WTC11 (cell line): ENCODE data around the gene PRUNE2. TPM values are rescaled to one million over a fixed set of nuclear protein-coding genes. Genes with fewer than 3 reads are reported as not detected.
A peak's percentile ranks its signal among the peaks of the same experiment; 100 is the strongest.

ENCODE experiments used
- ATAC-seq: fragments of 200-7000 bp; cut with Tn5 transposase; 2 replicates; pipeline ENCODE4 v1.10.0; 2021; ENCODE audit warnings: mild to moderate bottlenecking, moderate library complexity
- CTCF ChIA-PET: fragments of 300-600 bp; sonication (Branson Sonifier 250); formaldehyde crosslinking; loops from one replicate; lab custom pipeline; 2021; ENCODE audit warnings: antibody characterized with exemption; lab: Charles Lee
- POLR2A ChIA-PET: fragments of 350-600 bp; sonication (Branson Sonifier 250); formaldehyde crosslinking; loops from one replicate; lab custom pipeline; 2021; ENCODE audit warnings: antibody characterized with exemption; lab: Charles Lee
- DNase-seq: peaks from one replicate; pipeline ENCODE4 v3.0.0; 2021; ENCODE audit warnings: low spot score
- H3K27ac Mint-ChIP-seq: 2 replicates; pipeline ENCODE4 v1.8.0; 2021; ENCODE audit warnings: mixed read lengths
- H3K27me3 Mint-ChIP-seq: 2 replicates; pipeline ENCODE4 v1.8.0; 2021; ENCODE audit warnings: low read depth, mild to moderate bottlenecking, moderate library complexity, mixed read lengths
- H3K36me3 Mint-ChIP-seq: 2 replicates; pipeline ENCODE4 v1.8.0; 2021; ENCODE audit warnings: mixed read lengths
- H3K4me1 Mint-ChIP-seq: 2 replicates; pipeline ENCODE4 v1.8.0; 2022; ENCODE audit warnings: mixed read lengths
- H3K4me3 Mint-ChIP-seq: 2 replicates; pipeline ENCODE4 v1.8.0; 2021; ENCODE audit warnings: mild to moderate bottlenecking, moderate library complexity, mixed read lengths
- H3K9me3 Mint-ChIP-seq: 2 replicates; pipeline ENCODE4 v1.8.0; 2021; ENCODE audit warnings: mixed read lengths
- CBFB ChIP-seq: sonication (generic); formaldehyde crosslinking; IDR thresholded peaks from 2 replicates; pipeline ENCODE4 v1.8.1; 2022; ENCODE audit warnings: mild to moderate bottlenecking, low read depth, missing genetic modification reagents
- CTCF ChIP-seq: fragments of 200-600 bp; IDR thresholded peaks from 2 replicates; pipeline ENCODE4 v1.8.0; 2022; ENCODE audit warnings: antibody characterized with exemption
- GABPB1 ChIP-seq: sonication (generic); formaldehyde crosslinking; IDR thresholded peaks from 2 replicates; pipeline ENCODE4 v1.8.1; 2023; ENCODE audit warnings: mild to moderate bottlenecking, missing genetic modification reagents
- MAX ChIP-seq: sonication (generic); formaldehyde crosslinking; IDR thresholded peaks from 2 replicates; pipeline ENCODE4 v1.8.0; 2022; ENCODE audit warnings: mild to moderate bottlenecking, missing genetic modification reagents
- MYBL2 ChIP-seq: sonication (generic); formaldehyde crosslinking; IDR thresholded peaks from 2 replicates; pipeline ENCODE4 v1.8.1; 2023; ENCODE audit warnings: mild to moderate bottlenecking, moderate library complexity, missing genetic modification reagents
- NFATC4 ChIP-seq: fragments of 250-450 bp; sonication (Bioruptor Pico); IDR thresholded peaks from 2 replicates; pipeline ENCODE4 v1.9.0; 2021; ENCODE audit warnings: mild to moderate bottlenecking
- NFE2L1 ChIP-seq: sonication (generic); formaldehyde crosslinking; IDR thresholded peaks from 2 replicates; pipeline ENCODE4 v1.8.1; 2023; ENCODE audit warnings: missing genetic modification reagents
- NR3C1 ChIP-seq: sonication (generic); formaldehyde crosslinking; conservative IDR thresholded peaks from 2 replicates; pipeline ENCODE4 v1.8.1; 2023; ENCODE audit warnings: low read depth, mild to moderate bottlenecking, missing genetic modification reagents
- PRDM15 ChIP-seq: sonication (generic); formaldehyde crosslinking; IDR thresholded peaks from 2 replicates; pipeline ENCODE4 v1.8.0; 2022; ENCODE audit warnings: missing genetic modification reagents
- USF1 ChIP-seq: sonication (generic); formaldehyde crosslinking; IDR thresholded peaks from 2 replicates; pipeline ENCODE4 v1.8.0; 2022; ENCODE audit warnings: mild to moderate bottlenecking, missing genetic modification reagents
- ZBTB43 ChIP-seq: sonication (generic); formaldehyde crosslinking; IDR thresholded peaks from 2 replicates; pipeline ENCODE4 v1.8.1; 2023; ENCODE audit warnings: mild to moderate bottlenecking, missing genetic modification reagents
- ZNF281 ChIP-seq: sonication (generic); formaldehyde crosslinking; IDR thresholded peaks from 2 replicates; pipeline ENCODE4 v1.8.0; 2023; ENCODE audit warnings: mild to moderate bottlenecking, missing genetic modification reagents
- ZNF423 ChIP-seq: fragments of 250-450 bp; sonication (Bioruptor Pico); IDR thresholded peaks from 2 replicates; pipeline ENCODE4 v2.1.2; 2022; ENCODE audit warnings: mild to moderate bottlenecking, moderate library complexity
- ZNF532 ChIP-seq: fragments of 250-450 bp; sonication (Bioruptor Pico); IDR thresholded peaks from 2 replicates; pipeline ENCODE4 v1.9.0; 2021; ENCODE audit warnings: mild to moderate bottlenecking, borderline replicate concordance
- total RNA-seq: library from RNA; stranded (reverse); gene quantifications from 3 replicates; pipeline ENCODE4 v1.2.3, GENCODE V29; 2021

The PRUNE2 gene
- total RNA-seq, 1 experiment from 2014 or later, result 13.1 TPM

- no peak for TF ChIP-seq CTCF
- no peak for TF ChIP-seq NFATC4 (CRISPR knock-in tag)
- TF ChIP-seq ZBTB43, result no peak
- no peak for TF ChIP-seq NFE2L1
- no peak for TF ChIP-seq MAX
- TF ChIP-seq ZNF532 (CRISPR knock-in tag), result no peak
- TF ChIP-seq USF1 (CRISPR knock-in tag), result no peak
- no peak for TF ChIP-seq NR3C1 (CRISPR knock-in tag)
- TF ChIP-seq MYBL2 (CRISPR knock-in tag), result no peak
- no peak for TF ChIP-seq CBFB (CRISPR knock-in tag)
Measured at GRCh38 chr9:76690246-76690972, 215.5 kb downstream of the PRUNE2 start (continued).

- peaks cover 58% of the 10 kb centered on the region for H3K27me3 Mint-ChIP-seq
- TF ChIP-seq GABPB1 (CRISPR knock-in tag) (0 out of 2 replicates have a peak, but pooled peaks have one; percentile 53), ZNF423 (CRISPR knock-in tag) (no peak)
- CTCF ChIA-PET, result interaction anchor here (1.1 to 1.2 kb wide), 2 partner anchors 14 to 16 kb away, joined by 3 read pairs; no protein-coding TSS in a partner anchor
- H3K4me3 Mint-ChIP-seq, result no peak overlapping the region
- no peak overlapping the region for H3K27ac Mint-ChIP-seq
- POLR2A ChIA-PET, result no interaction called here
- no peaks in the 10 kb centered on the region for H3K36me3 Mint-ChIP-seq
- no peak for DNase-seq
- no peaks in the 10 kb centered on the region for H3K9me3 Mint-ChIP-seq
- H3K4me1 Mint-ChIP-seq, result peaks cover 25% of the 10 kb centered on the region
- no peak for ATAC-seq
Measured at GRCh38 chr9:76688471-76689238, 217.3 kb downstream of the PRUNE2 start.

- ChIA-PET POLR2A (no interaction called here), CTCF (interaction anchor here (1.2 kb wide), 1 partner anchor 15 kb away, joined by 3 read pairs; no protein-coding TSS in a partner anchor)
- Mint-ChIP-seq H3K27me3 (peaks cover 58% of the 10 kb centered on the region), H3K36me3 (no peaks in the 10 kb centered on the region), H3K4me3 (no peak overlapping the region), H3K9me3 (peaks cover 3% of the 10 kb centered on the region), H3K27ac (no peak overlapping the region), H3K4me1 (peaks cover 25% of the 10 kb centered on the region)
- DNase-seq (no peak), ATAC-seq (no peak)
- TF ChIP-seq PRDM15 (CRISPR knock-in tag) (no peak), MAX (no peak), ZNF281 (CRISPR knock-in tag) (no peak)
Measured at GRCh38 chr9:76687861-76688391, 218.0 kb downstream of the PRUNE2 start.
